Activated CD8-positive, alpha-beta T cell treated with anti-CD3 and anti-CD28 coated beads, Interleukin-2, amount 10 ng/mL, durations not matched to agents 7 days and 5 days (primary cell): ENCODE results near the gene DAB2IP. TPM values are rescaled to one million over a fixed set of nuclear protein-coding genes. Genes with fewer than 3 reads are reported as not detected.

Experiments used
- ATAC-seq: fragments of 150-1000 bp; cut with Tn5 transposase; one replicate; pipeline ENCODE4 v1.10.0; 2021; ENCODE audit warnings: moderate library complexity
- CTCF ChIA-PET: fragments of 350-600 bp; sonication (Branson Sonifier 250); formaldehyde crosslinking; loops from one replicate; lab custom pipeline; 2021; ENCODE audit warnings: antibody characterized with exemption; lab: Charles Lee
- POLR2A ChIA-PET: fragments of 350-600 bp; sonication (Branson Sonifier 250); formaldehyde crosslinking; loops from one replicate; lab custom pipeline; 2021; ENCODE audit warnings: antibody characterized with exemption; lab: Charles Lee
- DNase-seq: peaks from one replicate; pipeline ENCODE4 v3.0.0-alpha.2; 2020
- H3K27ac Mint-ChIP-seq: one replicate; pipeline ENCODE4 v1.8.0; 2021; ENCODE audit warnings: mild to moderate bottlenecking, mixed read lengths
- H3K27me3 Mint-ChIP-seq: one replicate; pipeline ENCODE4 v1.8.0; 2021; ENCODE audit warnings: low read depth, mixed read lengths
- H3K36me3 Mint-ChIP-seq: one replicate; pipeline ENCODE4 v1.8.0; 2021; ENCODE audit warnings: low read depth, mixed read lengths
- H3K4me1 Mint-ChIP-seq: one replicate; pipeline ENCODE4 v1.8.0; 2021; ENCODE audit warnings: low read depth, mixed read lengths
- H3K4me3 Mint-ChIP-seq: one replicate; pipeline ENCODE4 v1.8.0; 2021; ENCODE audit warnings: mild to moderate bottlenecking, mixed read lengths
- H3K9me3 Mint-ChIP-seq: one replicate; pipeline ENCODE4 v1.8.0; 2022; ENCODE audit warnings: mixed read lengths; ENCODE audit not compliant: insufficient read depth
- total RNA-seq, 2 experiments: library from RNA; stranded (reverse); gene quantifications; one replicate each; pipeline ENCODE4 v1.2.3, GENCODE V29; 2021

DAB2IP gene
- total RNA-seq, 2 experiments from 2014 or later: 0.08 to 0.13 TPM

GRCh38 chr9:121713400-121714070 lies 62.1 kb downstream of the DAB2IP start:
- ATAC-seq (no peak), DNase-seq (no peak)
- H3K27me3 Mint-ChIP-seq: no peaks in the 10 kb centered on the region
- ChIA-PET CTCF (interaction anchor here (1.0 kb wide), 1 partner anchor 34 kb away, joined by 3 read pairs; no protein-coding TSS in a partner anchor), POLR2A (no interaction called here)
- no peak overlapping the region for H3K4me3 Mint-ChIP-seq
- no peaks in the 10 kb centered on the region for H3K9me3 Mint-ChIP-seq
- no peak overlapping the region for H3K27ac Mint-ChIP-seq
- peaks cover 8% of the 10 kb centered on the region for H3K4me1 Mint-ChIP-seq
- H3K36me3 Mint-ChIP-seq: no peaks in the 10 kb centered on the region

- Mint-ChIP-seq H3K4me1 (peaks cover 2% of the 10 kb centered on the region), H3K4me3 (no peak overlapping the region), H3K36me3 (no peaks in the 10 kb centered on the region), H3K9me3 (no peaks in the 10 kb centered on the region), H3K27me3 (no peaks in the 10 kb centered on the region), H3K27ac (no peak overlapping the region)
- no peak for ATAC-seq
- POLR2A ChIA-PET: no interaction called here
- no peak for DNase-seq
- CTCF ChIA-PET: no interaction called here
Observed at GRCh38 chr9:121714075-121714705, 62.8 kb downstream of the DAB2IP start.

GRCh38 chr9:121714873-121715272 lies 63.4 kb downstream of the DAB2IP start:
- ATAC-seq (no peak), DNase-seq (no peak)
- H3K4me3 Mint-ChIP-seq: no peak overlapping the region
- no peak overlapping the region for H3K27ac Mint-ChIP-seq
- H3K36me3 Mint-ChIP-seq: no peaks in the 10 kb centered on the region
- POLR2A ChIA-PET: no interaction called here
- H3K9me3 Mint-ChIP-seq: no peaks in the 10 kb centered on the region
- H3K4me1 Mint-ChIP-seq: no peaks in the 10 kb centered on the region
- no peaks in the 10 kb centered on the region for H3K27me3 Mint-ChIP-seq
- CTCF ChIA-PET: no interaction called here

GRCh38 chr9:121717141-121717991 lies 65.9 kb downstream of the DAB2IP start:
- Mint-ChIP-seq H3K4me1 (no peaks in the 10 kb centered on the region), H3K4me3 (no peak overlapping the region), H3K27me3 (no peaks in the 10 kb centered on the region), H3K9me3 (no peaks in the 10 kb centered on the region), H3K27ac (no peak overlapping the region), H3K36me3 (no peaks in the 10 kb centered on the region)
- ChIA-PET CTCF (no interaction called here), POLR2A (no interaction called here)
- no peak for ATAC-seq
- no peak for DNase-seq

- no peaks in the 10 kb centered on the region for H3K4me1 Mint-ChIP-seq
- no peak for ATAC-seq
Observed at GRCh38 chr9:121718084-121718483, 66.7 kb downstream of the DAB2IP start.

GRCh38 chr9:121718501-121718900 lies 67.1 kb downstream of the DAB2IP start:
- Mint-ChIP-seq H3K27ac (no peak overlapping the region), H3K9me3 (no peaks in the 10 kb centered on the region), H3K27me3 (no peaks in the 10 kb centered on the region), H3K36me3 (no peaks in the 10 kb centered on the region), H3K4me3 (no peak overlapping the region), H3K4me1 (no peaks in the 10 kb centered on the region)
- ChIA-PET POLR2A (no interaction called here), CTCF (interaction anchor here (0.9 kb wide), 1 partner anchor 15 kb away, joined by 3 read pairs; no protein-coding TSS in a partner anchor)
- no peak for DNase-seq
- ATAC-seq: no peak

More at GRCh38 chr9:121718084-121718483, 66.7 kb downstream of the DAB2IP start:
- ChIA-PET POLR2A (no interaction called here), CTCF (interaction anchor here (0.9 kb wide), 1 partner anchor 16 kb away, joined by 3 read pairs; no protein-coding TSS in a partner anchor)
- Mint-ChIP-seq H3K4me3 (no peak overlapping the region), H3K27ac (no peak overlapping the region), H3K9me3 (no peaks in the 10 kb centered on the region), H3K27me3 (no peaks in the 10 kb centered on the region), H3K36me3 (no peaks in the 10 kb centered on the region)
- no peak for DNase-seq

GRCh38 chr9:121720311-121721057 lies 69.0 kb downstream of the DAB2IP start:
- H3K4me3 Mint-ChIP-seq: no peak overlapping the region
- no peaks in the 10 kb centered on the region for H3K36me3 Mint-ChIP-seq
- H3K27me3 Mint-ChIP-seq: peaks cover 4% of the 10 kb centered on the region
- ATAC-seq (no peak), DNase-seq (no peak)
- no peaks in the 10 kb centered on the region for H3K9me3 Mint-ChIP-seq
- ChIA-PET CTCF (interaction anchor here (1.1 kb wide), 1 partner anchor 15 kb away, joined by 3 read pairs; no protein-coding TSS in a partner anchor), POLR2A (no interaction called here)
- no peaks in the 10 kb centered on the region for H3K4me1 Mint-ChIP-seq
- no peak overlapping the region for H3K27ac Mint-ChIP-seq

GRCh38 chr9:121721058-121721350 lies 69.6 kb downstream of the DAB2IP start:
- CTCF ChIA-PET: interaction anchor here (1.1 kb wide), 1 partner anchor 14 kb away, joined by 3 read pairs; no protein-coding TSS in a partner anchor
- Mint-ChIP-seq H3K4me1 (no peaks in the 10 kb centered on the region), H3K27ac (no peak overlapping the region), H3K4me3 (no peak overlapping the region), H3K36me3 (no peaks in the 10 kb centered on the region), H3K9me3 (no peaks in the 10 kb centered on the region), H3K27me3 (peaks cover 7% of the 10 kb centered on the region)
- POLR2A ChIA-PET: no interaction called here
- ATAC-seq (no peak), DNase-seq (no peak)

GRCh38 chr9:121721770-121722169 lies 70.3 kb downstream of the DAB2IP start:
- CTCF ChIA-PET: interaction anchor here (1.1 kb wide), 1 partner anchor 14 kb away, joined by 3 read pairs; no protein-coding TSS in a partner anchor
- H3K27ac Mint-ChIP-seq: no peak overlapping the region
- POLR2A ChIA-PET: no interaction called here

GRCh38 chr9:121725008-121725775 lies 73.8 kb downstream of the DAB2IP start:
- Mint-ChIP-seq H3K4me1 (no peaks in the 10 kb centered on the region), H3K4me3 (no peak overlapping the region), H3K27me3 (peaks cover 9% of the 10 kb centered on the region), H3K36me3 (no peaks in the 10 kb centered on the region), H3K27ac (no peak overlapping the region), H3K9me3 (no peaks in the 10 kb centered on the region)
- ChIA-PET POLR2A (interaction anchor here (0.7 kb wide), 1 partner anchor 1099 kb away, joined by 3 read pairs; no protein-coding TSS in a partner anchor), CTCF (no interaction called here)
- ATAC-seq (no peak), DNase-seq (no peak)

More at GRCh38 chr9:121721770-121722169, 70.3 kb downstream of the DAB2IP start:
- Mint-ChIP-seq H3K4me3 (no peak overlapping the region), H3K36me3 (no peaks in the 10 kb centered on the region), H3K9me3 (no peaks in the 10 kb centered on the region), H3K4me1 (no peaks in the 10 kb centered on the region), H3K27me3 (peaks cover 7% of the 10 kb centered on the region)
- DNase-seq (no peak), ATAC-seq (no peak)
